ENCODE data around the gene WDR33.
"Not testable (repeated sequence)": the region's sequence is repeated elsewhere in the genome, so short reads cannot be mapped to it uniquely, and the experiment has no call there.

WDR33 gene

DNA sequence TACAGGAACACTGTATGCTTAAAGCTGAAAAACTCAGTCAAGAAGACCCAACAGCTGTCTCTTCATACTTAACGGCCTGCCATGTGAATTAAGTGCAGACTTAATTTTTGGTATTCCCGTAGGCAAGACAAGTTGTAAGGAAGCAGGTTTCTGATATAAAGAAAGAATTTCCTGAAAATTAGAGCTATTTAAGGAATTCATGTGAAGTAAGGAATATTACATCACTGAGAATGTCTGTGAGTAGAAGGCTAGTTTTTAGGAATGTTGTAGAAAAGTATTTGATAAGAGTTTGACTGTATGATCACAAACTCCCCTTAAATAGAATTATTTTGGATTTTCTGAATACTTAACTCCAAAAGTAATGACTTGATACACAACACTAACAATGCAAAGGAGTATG, 51.0 kb downstream of the WDR33 start:
- DNase-seq: no peak

DNA sequence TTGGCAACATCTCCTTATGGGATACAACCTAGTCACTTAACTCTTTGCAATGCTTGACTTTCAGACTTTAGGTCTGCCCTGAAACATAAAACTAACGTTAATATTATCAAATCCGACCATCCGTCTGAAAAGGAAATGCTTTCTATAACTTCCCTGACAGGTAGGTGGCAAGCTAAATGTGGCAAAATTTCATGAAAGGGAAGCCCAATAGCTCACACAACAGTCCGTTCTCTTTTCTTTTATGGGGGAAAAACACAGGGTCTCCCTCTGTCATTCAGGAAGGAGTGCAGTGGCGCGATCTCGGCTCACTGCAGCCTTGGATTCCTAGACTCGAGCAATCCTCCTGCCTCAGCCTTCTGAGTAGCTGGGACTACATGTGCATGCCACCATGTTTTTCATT, 56.8 kb downstream of the WDR33 start:
- DNase-seq: no peak

DNA sequence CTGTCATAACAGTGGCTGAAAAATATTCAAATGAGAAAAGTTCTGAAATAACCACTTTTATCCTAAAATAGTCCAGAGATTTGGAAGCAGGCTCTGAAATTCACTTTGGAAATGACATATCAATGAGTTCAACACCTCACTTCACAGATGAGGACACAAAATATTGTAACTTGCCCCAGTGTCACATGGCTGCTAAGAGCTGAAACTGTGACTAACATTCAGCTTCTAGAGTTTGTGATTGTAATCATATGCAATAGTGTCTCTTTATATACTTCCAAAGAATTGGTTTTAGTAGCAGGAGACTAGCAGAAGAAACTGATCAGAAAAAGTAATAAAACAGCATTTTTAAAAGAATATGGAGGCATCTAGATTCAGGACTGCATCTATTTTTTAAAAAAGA, 57.6 kb downstream of the WDR33 start:
- no peak for DNase-seq

DNA sequence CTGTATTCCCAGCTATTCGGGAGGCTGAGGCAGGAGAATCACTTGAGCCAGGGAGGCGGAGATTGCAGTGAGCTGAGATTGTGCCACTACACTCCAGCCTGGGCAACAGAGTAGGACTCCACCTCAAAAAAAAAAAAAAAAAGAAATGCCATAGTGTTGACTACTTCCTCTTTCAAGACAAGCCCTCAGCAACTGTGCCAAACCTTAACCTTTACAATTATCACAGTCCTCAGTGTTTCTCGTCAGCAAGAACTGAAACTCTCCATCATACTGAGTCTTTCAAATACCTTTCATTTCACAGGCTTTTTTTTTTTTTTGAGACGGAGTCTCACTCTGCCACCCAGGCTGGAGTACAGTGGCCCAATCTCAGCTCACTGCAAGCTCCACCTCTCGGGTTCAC, 61.4 kb downstream of the WDR33 start:
- DNase-seq: not testable (repeated sequence)

DNA sequence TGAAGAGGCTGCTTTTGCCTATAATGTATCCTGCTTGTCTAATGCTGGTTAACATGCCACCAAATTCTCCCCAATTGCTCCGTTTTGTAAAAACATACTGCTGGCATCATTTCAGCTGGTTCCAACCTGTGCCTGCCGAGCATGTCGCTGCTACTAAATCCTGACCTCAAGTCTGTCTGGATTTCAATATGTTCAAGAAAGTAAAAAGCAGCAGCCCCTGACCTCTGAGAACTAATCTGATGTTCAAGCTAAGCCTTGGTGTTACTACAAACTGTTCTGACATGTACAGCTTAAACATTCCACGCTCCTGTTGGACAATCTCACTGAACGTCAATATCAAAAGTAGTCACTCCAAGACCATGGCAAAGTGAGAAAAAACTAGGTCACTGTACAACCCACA, 63.4 kb downstream of the WDR33 start:
- DNase-seq: no peak

DNA sequence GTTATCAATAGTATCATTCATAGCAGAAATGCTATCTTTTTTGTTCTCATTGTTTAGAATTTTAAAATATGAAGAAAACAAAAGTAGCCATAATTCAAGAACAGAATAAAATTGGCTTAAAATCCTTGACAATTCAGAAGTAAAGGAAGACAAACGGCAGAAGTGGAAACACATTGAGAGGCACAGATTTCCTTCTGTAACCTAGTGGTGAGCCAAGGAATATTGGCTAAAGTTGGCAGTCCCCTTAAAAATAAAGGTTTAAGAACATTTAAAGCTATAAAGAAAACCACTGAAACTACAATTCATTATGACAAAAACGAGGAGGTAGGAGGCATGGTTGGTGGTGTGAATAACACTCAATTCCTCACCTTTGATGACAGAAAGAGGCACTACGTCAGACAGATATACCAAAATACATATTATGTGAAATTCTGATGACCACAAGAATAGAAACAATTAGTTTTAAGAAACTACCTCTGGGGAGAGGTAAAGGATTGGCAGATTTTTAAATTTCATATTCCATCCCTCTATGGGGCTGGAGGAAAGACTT, 67.4 kb downstream of the WDR33 start:
- no peak for DNase-seq

DNA sequence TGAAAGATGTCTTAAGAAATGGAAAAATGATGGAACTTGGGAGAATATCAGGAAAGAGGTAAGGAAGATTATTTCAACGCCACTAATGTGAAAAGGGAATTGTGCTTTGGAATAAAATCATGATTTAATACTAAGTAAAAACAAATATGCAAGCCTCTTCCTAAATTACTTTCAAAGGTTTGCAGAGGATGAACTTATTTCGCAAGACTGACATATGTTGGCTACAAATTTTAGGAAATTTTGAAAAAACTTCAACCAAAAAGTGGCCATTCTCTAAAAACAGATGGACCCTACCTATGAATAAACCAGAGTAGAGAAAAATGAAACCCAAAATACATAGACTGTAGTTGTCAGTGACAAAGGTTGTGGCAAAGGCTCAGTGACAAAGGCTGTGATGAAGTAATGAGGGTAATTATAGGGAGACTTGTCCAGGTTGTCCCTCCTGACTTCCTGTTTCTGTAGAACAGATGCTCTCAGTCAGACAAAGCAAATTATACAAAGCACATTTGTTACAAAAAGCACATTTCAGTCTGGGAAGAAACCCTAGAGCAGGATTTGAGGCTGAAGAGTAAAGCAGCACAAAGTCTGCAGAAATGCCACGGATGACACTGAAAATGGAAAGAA, 70.2 kb downstream of the WDR33 start:
- DNase-seq: no peak

DNA sequence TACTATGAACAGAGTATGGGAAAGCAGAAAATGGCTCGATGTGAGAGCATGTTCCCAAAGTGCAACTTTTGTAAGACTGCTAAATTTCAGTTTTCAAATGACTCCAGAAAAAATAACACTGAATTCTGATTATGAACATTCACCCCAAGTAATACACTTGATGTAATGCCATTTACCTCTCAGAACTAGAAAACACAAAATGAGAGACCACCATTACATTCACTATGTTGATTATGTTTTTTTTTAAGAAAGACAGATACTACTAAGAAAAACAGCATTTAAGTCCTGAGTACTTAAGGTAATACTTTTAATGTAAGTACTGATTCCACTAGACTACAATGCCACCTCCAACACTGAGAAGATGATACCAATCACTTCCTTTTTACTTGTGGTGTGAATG, 71.2 kb downstream of the WDR33 start:
- no peak for DNase-seq

DNA sequence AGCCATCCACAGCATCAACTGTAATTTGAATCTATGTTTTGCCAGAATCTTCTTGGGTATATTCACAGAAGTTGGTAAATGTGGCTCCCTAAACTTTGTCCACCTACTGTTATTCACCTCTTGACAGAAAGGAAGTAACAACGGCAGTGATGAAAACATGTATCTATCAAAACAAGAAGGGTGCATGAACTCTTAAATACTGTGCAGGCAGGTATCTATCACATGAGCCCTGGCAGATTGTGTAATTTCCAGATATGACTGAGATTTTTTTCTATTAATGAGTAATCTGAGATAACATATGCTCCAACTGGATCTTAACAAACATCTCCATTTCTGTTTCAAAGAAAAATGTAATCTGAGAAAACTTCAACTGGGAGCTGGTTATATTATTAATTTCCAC, 73.1 kb downstream of the WDR33 start:
- no peak for DNase-seq

DNA sequence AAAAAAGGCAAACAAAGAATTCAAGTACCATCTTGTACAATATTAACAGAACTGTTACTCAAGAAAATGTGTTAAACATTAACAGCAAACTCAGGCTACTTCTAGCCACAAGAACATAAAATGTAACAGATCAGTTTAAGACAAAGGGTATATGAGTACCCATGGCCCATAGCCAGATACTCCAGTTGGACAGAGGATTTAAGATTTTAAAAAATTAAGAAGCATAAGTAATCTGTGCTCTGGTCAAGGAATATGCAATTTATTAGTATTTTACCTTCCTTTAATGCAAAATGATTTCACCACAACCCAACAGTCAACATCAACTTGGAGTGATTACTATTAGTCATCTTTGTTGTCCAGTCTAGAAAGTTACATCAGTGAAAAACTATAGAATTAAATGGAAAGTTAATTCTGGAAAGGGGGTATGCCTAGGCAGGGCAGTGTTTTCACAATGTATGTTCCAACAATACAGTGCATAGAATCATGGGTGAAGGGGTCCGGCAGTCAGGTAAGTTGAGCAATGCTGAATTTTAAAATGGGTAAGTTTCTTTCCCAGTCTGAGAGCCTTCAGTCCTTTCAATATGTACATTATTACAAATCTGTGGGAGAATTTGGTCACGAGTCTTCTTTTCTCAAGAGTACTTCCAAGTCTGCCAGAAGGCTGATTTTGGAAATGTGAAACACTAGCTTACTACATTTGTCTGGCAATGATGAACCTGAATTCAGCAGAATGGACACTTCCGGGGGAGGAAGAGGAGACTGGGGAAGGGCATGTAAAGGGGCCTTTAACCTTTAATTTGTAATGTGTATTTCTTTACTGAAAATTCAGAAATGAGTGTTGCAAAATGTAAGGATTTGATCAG, 75.2 kb downstream of the WDR33 start:
- no peak for DNase-seq

DNA sequence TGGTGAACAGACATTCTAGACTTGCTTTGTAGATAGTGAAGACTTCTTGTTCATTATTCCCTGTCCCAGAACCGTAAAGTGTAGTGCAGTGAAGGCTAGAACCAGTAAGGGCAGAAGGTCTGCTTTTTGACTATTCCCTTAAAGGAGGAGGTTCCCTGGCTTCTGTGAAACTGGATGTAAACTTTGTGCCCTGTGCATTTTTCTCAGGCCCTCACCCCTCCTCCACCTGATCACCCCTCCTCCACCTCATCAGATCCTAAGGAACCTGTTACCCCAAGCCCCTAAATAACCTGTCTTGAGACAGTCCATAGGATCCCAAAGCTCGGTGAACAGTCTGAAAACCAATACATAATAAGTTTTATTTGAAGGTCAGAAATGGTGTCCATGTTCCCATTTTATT, 75.9 kb downstream of the WDR33 start:
- no peak for DNase-seq

DNA sequence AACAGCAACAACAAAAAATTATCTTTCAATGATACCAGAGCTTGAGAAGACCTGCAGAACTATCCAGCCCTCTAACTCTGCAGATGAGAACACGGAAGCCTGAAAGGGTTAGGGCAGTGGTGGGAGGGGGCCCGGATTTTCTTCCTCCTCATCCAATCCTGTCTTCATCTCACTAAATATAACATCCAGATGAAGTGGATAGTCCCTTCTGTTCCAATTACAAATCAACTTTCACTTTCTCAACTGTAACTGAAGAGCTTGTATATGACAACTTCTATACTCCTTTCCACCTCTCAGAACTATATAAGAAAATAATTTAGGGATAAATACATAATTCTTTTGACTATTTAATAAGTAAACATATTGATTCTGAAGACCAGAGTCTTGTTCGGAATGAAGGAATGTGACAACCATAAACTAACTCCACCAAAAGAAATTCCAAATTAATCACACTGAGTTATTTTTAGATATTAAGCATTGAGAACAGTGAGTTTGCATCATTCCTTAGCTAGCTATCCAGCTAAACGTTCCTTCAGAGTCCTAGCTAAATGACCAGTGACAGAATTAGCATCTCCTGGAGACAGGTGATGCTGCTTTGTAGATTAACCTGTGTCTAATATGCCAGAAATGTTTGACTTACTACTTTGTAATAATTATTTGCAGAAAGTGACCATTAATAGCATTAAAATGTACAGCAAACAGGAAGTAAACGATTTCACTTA, 77.0 kb downstream of the WDR33 start:
- no peak for DNase-seq

DNA sequence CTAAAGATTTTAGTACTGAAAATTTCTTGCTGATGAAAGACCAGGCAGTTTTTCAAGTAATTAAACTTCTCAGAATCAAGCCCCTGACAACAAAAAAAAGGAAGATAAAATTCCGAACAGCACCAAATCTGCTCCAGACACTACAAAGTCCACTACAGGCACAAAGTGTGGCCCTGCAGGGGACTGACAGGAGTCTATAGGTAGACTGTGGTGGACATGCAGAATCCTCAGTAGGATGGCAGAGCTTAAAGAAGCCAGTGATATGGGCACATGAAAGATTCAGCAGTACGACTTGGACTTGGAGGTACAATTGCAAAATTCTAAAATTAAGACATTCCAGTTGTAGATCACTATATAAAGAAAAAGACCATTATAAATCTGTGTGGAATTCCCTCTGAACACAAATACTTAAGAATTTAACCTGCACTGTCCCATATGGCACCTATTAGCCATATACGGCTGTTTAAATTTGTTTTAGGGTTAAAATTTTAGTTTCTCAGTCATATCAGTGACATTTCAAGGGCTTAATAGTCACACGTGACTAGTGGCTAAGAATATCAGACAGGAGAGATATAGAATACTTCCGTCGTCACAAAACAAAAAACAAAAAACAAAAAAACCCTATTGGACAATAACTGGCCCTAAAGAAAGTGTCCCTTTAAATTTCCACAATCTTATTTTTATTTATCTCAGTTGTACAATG, 77.7 kb downstream of the WDR33 start:
- DNase-seq: no peak

DNA sequence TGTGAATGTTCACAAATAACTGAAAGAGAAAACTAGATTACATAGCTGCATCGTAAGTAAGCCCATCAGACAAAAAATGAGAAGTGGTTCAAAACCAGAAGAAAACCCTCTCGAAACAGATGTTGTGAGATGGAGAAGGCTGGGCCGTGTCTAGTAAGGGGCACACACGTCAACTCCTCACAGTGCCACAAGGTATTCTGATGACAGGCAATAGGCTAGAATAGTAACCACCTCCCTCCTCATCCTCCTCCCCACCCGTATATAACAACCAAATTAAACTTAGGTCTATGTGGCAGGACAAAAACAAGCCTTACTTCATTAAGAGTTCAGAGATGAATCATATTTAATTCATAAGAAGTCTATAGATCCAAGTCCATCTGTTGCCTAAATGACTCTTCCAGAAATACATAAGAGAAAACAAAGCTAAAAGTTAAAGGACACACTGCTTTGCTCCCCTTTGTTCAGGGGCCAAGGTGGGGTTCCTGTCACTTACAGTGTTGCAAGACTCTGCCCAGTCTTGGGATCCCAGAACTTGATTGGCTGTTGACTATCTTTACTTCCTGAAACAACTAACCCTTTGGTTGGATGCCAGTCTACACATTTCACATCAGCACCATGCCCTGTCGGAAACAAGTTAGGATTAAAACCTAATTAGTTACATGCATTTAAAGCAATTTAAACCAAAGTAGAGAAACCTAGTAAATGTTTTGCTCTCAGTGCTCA, 84.7 kb downstream of the WDR33 start:
- DNase-seq: no peak

DNA sequence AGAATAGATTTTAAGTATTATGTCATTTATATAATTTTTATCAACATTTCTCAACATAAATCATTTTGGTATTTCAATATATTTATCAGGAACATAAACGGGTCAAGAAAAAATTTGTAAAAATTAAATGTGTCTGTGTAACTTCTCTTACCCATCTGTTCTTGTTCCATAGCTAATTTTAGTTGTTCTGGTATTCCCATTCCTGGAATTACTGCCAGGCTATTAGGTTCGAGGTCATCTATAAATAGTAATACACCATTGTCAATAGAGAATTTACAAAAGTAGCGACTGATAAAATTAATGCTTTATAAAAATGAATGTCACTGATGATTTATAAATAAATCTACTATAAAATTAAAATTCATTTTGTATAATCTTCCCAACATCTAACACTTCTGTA, 88.2 kb downstream of the WDR33 start:
- DNase-seq: no peak

DNA sequence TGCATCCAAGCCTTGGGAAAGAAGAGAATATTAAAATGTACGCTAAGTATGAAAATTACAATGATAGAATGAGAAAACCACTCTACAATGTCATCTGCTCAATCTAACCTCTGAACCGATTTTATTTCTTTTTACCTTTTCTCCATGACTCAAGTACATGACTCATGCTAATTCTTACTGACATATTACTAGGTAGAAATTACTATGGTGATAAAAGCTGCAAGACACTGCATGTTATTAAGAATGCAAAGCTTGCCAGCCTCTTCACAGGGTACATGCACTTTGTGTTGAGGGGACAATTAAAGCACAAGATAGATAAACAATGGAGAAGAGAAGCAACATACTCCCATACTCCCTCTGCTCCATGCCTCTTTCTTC, 89.0 kb downstream of the WDR33 start:
- no peak for DNase-seq

DNA sequence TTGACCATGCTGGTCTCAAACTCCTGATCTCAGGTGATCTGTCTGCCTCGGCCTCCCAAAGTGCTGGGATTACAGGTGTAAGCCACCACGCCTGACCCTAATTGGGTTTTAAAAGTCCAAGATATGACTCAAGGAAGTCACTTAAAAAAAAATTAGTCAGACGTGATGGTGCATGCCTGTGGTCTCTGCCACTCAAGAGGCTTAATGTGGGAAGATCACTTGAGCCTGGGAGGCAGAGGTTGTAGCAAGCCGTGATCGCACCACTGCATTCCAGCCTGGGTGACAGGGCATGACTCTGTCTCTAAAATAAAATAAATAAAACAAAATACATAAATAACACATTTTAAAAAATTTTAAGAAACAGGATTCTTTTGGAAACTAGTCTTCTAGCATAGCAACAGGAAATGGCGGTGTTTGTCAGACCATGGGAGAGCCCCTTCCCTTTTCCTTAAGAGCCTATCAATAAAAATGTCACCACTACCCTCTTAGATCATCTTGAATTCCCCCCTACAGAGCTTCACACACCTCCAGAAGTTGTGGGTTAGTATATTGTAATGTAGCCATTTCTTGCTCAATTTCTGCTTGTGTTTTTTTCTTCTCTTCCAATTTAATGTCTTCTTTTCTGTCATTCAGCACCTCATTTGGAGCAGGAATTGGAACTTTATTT, 89.5 kb downstream of the WDR33 start:
- no peak for DNase-seq

DNA sequence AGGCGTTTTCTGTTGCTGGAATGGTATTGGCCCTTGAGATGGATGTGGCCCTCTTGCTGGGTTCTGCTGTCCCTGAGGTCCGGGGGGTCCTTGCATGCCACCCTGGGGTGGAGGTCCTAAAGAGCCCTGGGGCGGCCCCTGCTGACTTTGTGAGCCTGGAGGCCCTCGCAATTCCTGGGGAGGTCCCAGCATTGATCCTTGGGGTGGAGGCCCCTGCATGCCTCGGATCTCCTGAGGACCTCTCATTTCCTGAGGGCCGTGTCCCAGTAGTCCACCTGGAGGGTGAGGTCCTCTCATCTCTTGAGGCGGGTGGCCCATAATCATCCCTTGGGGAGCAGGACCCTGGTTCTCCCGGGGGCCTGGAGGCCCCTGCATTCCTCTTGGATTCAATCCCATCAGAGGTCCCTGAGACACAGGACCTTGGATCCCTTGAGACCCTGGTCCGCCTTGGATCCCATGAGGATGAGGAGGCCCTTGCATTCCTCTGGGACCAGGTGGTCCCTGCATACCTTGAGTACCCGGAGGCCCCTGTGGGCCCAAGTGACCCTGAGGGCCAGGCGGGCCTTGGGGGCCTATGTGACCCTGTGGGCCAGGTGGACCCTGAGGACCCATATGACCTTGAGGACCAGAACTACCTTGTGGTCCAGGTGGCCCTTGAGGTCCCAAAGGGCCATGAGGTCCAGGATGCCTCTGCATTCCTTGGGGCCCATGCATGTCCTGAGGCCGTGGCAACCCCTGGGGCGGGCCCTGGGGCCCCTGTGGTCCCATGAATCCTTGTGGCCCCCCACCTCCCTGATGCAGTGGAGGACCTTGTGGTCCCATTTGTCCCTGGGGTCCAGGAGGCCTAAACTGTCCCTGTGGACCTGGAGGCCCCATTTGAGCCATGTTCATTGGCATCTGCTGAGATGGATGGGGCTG, 91.4 kb downstream of the WDR33 start:
- DNase-seq: no peak

DNA sequence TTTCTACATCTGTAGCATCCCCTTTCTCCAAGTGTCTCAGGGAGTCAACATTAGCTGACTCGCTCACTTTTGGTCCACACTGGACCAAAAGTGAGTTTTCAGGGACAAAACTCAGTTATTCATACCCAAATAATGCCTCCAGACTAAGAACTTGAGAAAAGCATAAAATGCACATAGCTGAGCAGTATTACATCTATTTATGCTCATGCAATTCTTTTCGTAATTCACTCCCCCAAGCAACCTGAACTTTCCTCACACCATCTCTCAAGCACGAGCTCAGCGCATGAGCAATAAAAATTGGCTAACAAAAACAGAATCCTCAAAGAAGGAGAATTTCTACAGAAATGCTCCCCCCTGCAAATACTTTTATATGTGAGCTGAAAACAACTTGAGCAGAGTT, 92.7 kb downstream of the WDR33 start:
- no peak for DNase-seq

DNA sequence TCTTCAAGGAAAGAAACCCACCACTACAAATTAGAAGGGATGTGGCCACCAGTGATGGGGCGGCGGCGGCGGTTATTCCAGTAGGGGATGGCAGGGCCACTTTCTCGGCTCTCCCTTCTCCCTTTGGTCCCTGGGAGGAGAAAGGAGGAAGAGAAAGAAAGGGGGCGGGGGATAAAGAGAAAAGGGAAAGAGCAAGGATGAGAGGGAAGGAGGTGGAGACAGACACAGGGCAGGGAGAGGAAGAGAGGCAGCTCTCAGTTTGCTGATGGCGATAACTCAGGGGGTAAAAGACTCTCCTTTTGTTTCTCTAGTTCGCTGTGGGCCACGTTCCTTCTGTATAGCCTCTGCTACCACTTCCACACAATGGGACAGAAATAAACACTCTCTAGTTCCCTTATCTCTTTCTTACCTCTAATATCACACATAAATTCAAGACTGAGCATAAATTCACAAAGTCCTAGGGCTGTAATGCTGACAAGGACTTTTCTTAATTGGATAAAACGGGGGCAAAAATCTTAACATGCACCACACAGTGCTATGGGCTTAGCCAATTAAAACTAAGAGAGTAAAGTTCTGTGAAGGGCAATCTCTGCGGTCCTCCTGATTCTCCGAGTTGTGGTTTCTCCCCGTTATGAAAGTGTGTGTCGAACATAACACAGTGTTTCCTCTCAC, 95.1 kb downstream of the WDR33 start:
- DNase-seq: no peak
